HFF-Myc (cell line): ENCODE results near the gene NDUFAB1.
"Not testable (repeated sequence)": the region's sequence is repeated elsewhere in the genome, so short reads cannot be mapped to it uniquely, and the experiment has no call there.

Experiments
- DNase-seq: peaks from one replicate; pipeline ENCODE4 v3.0.0-alpha.2; 2011; ENCODE audit warnings: low read depth; ENCODE audit errors: extremely low read depth
- H3K4me3 ChIP-seq: replicated peaks from 2 replicates; pipeline ENCODE4 v1.5.1; 2011; ENCODE audit warnings: low read depth, mild to moderate bottlenecking, control low read depth, low read length
- TF ChIP-seq, protein P1 (sequence below): IDR thresholded peaks from 2 replicates; pipeline ENCODE4 v1.5.1; 2012; ENCODE audit warnings: mild to moderate bottlenecking, low read depth, low read length, control low read depth; ENCODE audit errors: missing control alignments

Gene NDUFAB1

DNA sequence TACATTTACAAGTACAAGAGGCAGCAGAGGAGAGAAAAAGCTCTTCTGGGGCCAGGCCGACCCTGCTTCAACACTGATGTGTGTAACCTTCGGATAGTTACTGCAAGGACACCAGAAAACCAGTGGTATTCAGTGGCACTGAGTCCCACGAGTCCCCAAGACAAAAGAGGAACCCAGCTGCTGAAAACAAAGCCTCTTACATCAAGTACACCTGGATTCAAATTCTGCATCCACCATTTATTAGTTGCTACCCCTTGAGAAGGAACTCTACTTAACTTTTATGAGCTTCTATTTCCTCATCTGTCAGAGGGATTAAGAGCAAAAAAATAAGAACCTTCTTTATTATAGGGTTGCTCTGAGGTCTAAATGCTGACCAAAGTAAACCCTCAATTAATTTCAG is 41.6 kb downstream of the NDUFAB1 start:
- DNase-seq, result no peak
- no peak overlapping the region for H3K4me3 ChIP-seq
- TF ChIP-seq, protein P1, sequence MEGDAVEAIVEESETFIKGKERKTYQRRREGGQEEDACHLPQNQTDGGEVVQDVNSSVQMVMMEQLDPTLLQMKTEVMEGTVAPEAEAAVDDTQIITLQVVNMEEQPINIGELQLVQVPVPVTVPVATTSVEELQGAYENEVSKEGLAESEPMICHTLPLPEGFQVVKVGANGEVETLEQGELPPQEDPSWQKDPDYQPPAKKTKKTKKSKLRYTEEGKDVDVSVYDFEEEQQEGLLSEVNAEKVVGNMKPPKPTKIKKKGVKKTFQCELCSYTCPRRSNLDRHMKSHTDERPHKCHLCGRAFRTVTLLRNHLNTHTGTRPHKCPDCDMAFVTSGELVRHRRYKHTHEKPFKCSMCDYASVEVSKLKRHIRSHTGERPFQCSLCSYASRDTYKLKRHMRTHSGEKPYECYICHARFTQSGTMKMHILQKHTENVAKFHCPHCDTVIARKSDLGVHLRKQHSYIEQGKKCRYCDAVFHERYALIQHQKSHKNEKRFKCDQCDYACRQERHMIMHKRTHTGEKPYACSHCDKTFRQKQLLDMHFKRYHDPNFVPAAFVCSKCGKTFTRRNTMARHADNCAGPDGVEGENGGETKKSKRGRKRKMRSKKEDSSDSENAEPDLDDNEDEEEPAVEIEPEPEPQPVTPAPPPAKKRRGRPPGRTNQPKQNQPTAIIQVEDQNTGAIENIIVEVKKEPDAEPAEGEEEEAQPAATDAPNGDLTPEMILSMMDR, result no peak

DNA sequence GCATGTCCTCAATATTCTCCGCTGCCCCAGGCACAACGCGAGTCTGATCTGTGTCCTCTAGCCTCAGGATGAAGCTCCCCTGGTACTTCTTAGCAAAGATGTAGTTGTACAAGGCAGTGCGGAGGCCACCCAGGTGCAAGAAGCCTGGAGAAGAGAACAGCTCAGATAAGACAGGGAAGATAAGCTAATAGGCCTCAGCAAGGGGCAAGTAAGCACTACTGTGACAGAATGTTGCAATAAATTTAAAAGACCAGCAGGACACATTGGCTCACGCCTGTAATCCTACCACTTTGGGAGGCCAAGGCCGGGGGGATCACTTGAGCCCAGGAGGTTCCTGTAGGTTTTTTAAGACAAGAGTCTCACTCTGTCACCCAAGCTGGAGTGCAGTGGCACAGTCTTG is 44.0 kb downstream of the NDUFAB1 start:
- TF ChIP-seq, protein P1, result no peak
- DNase-seq, result no peak
- no peak overlapping the region for H3K4me3 ChIP-seq

DNA sequence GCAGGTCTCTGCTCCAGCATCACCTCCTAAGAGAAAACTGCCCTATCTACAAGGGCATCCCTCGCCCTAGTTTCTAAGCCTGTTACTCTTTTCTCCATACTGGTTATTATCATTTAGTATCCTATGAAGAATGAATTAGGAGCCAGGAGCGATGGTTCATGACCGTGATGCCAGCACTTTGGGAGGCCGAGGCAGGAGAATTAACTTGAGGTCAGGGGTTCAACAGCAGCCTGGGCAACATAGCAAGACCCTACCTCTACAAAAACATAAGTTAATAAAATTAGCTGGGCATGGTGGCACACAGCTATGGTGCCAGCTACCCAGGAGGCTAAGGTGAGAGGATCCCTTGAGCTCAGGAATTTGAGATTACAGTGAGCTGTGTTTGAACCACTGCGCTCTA is 46.2 kb downstream of the NDUFAB1 start:
- DNase-seq, result no peak
- TF ChIP-seq, protein P1, result no peak
- no peak overlapping the region for H3K4me3 ChIP-seq

DNA sequence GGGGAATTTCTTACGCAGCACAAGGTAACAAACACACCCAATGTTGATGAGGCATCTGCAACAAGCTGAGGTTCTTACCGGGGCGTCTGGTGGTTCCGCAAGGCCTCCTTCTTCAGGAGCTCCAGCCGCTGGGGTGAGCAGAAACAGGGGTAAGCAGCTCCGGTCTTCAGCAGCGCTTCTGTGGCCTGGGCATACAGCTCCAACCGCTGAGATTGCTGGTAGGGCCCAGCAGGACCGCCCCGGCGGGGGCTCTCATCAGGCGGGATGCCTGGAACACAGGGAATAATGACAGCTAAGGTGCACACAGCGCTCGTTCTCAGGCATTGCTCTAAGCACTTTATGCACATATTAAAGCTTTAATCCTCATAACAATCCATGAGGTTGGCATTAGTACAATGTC is 51.7 kb downstream of the NDUFAB1 start:
- no peak overlapping the region for H3K4me3 ChIP-seq
- DNase-seq, result no peak
- TF ChIP-seq, protein P1, result no peak

DNA sequence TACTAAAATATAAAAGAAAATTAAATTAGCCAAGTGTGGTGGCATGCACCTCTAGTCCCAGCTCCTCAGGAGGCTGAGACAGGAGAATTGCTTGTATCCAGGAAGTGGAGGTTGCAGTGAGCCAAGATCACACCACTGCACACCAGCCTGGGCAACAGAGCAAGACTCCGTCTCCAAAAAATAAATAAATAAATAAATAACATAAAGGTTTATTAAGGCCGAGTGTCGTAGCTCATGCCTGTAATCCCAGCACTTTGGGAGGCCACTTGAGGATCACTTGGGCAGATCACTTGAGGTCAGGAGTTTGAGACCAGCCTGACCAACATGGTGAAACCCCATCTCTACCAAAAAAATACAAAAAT is 55.3 kb downstream of the NDUFAB1 start:
- H3K4me3 ChIP-seq, DNase-seq: not testable (repeated sequence)

DNA sequence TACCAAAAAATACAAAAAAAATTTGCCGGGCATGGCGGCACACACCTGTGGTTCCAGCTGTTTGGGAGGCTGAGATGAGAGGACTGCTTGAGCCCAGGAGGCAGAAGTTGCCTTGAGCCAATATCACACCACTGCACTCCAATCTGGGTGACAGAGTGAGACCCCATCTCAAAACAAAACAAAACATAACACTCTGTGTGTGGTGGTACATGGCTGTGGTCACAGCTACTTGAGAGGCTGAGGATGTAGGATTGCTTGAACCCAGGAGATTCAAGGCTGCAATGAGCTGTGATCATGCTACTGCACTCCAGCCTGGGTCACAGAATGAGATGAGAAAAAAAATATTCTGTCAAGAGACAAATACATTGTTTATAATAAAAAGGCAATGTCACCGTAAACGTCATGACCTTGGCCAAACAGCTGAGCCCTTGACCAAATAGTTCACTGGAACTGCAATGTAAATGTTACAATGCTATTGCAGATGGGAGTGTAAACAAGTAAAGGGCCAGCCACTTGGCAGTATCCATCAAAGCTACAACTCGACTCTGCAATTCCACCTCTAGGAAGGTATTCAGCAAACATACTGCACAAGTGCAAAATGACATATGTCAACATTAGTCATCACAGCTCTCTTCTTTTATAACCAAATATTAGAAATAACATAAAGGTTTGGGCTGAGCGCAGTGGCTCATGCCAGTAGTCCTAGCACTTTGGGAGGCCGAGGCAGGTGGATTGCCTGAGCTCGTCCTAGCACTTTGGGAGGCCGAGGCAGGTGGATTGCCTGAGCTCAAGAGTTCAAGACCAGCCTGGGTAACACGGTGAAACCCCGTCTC is 55.9 kb downstream of the NDUFAB1 start:
- H3K4me3 ChIP-seq, result no peak overlapping the region
- TF ChIP-seq, protein P1, result no peak
- no peak for DNase-seq

DNA sequence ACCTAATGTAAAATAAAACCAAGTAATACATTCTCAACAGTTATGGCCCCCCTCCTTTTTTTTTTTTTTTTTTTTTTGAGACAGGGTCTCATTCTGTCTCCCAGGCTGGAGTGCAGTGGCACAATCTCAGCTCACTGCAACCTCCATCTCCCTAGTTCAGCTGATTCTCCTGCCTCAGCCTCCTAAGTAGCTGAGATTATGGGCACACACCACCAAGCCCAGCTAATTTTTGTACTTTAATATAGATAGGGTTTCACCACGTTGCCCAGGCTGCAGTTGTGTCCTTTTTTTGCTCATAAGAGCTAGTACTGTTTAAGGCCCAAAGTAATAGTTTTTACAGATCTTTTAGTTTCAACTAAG is 57.2 kb downstream of the NDUFAB1 start:
- DNase-seq, result no peak
- no peak overlapping the region for H3K4me3 ChIP-seq
- TF ChIP-seq, protein P1, result no peak
